ENCODE measurements around the gene ALDH16A1.
A peak's percentile ranks its signal among the peaks of the same experiment; 100 is the strongest.

The ALDH16A1 gene

DNA sequence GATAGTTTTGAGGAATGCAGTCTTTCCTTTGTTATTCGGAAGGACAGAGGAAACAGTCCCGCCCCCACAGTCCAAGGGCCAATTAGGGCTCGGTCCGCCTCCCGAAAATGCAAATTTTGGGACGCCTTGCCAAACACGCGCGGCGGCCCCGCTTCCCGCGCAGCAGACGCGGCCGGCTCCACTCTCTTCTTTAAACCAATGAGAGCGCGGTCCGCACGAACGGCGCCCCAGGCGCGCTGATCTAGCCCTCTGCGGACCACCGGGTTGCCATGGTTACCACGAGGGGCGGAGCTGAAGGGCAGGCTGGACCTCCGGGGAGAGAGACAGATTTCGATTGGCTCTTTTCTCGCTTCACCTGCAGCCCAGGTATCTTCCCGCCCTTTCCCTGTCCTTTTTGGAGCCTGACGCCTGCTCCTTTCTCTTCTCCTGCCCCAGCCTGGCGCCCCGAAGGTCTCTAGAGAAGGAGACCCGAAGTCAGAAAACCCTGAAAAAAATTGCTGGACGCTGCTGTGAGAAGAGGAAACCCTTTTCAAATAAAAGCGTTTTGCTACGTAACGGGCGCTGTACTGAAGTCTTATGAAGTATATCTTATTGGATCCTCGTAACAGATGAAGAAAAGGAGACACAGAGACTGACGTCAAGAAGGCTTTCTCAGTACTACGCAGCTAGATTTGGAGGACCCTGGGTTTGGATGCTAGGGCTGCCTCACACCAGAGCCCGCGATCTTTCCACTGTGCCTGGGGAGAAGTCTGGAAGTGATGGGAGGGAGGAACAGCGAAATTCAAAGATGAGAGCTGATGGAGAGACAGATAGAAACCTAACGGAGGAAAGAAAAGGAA lies 31.8 kb upstream of the ALDH16A1 start:
- H2BK15ac ChIP-seq (ENCODE audit: low read length): no peak overlapping the region
- no peak overlapping the region for H3K4me3 ChIP-seq (ENCODE audit: low read length in 2 of 2)
- H3K27ac ChIP-seq (replicated peaks; ENCODE audit: low read length): no peak overlapping the region
- no peak overlapping the region for H4K8ac ChIP-seq (ENCODE audit: low read depth, low read length)
- DNase-seq (ENCODE audit: low spot score): peak; percentile 88
- H3K4me1 ChIP-seq (ENCODE audit: control insufficient read depth in 2 of 2, insufficient read depth in 1 of 2, low read depth in 1 of 2, low read length in 2 of 2): peaks cover 11 to 14% of the 10 kb centered on the region in 2 donors
- no peak overlapping the region for H3K4ac ChIP-seq (ENCODE audit: low read length)
- no peaks in the 10 kb centered on the region for H3K79me1 ChIP-seq (ENCODE audit: low read depth, low read length)
- no peak overlapping the region for H3K14ac ChIP-seq (ENCODE audit: low read length)
- no peaks in the 10 kb centered on the region for H3K9me3 ChIP-seq (replicated peaks in 1 of 2; ENCODE audit: control insufficient read depth in 2 of 2, insufficient read depth in 1 of 2, low read depth in 1 of 2, low read length in 2 of 2)
- no peak overlapping the region for H3K23ac ChIP-seq (ENCODE audit: low read depth, low read length, poor library complexity)
- no peak overlapping the region for H3K9ac ChIP-seq (ENCODE audit: low read depth, low read length, poor library complexity)
- no peak overlapping the region for H2AFZ ChIP-seq (ENCODE audit: low read length)
- H3K4me2 ChIP-seq (ENCODE audit: insufficient read depth, low read length, poor library complexity, severe bottlenecking): no peak overlapping the region
- no peak overlapping the region for H4K91ac ChIP-seq (ENCODE audit: low read depth, low read length, poor library complexity)
- H2BK12ac ChIP-seq (ENCODE audit: low read length): no peak overlapping the region
- H3K36me3 ChIP-seq (replicated peaks in 1 of 2; ENCODE audit: control insufficient read depth in 2 of 2, insufficient read depth in 2 of 2, low read length in 2 of 2): no peaks in the 10 kb centered on the region
- no peak overlapping the region for H2BK5ac ChIP-seq (ENCODE audit: low read length)
- WGBS, 2 donors (ENCODE audit: extremely low coverage in 2 of 2, insufficient read length in 2 of 2, insufficient replicate concordance in 1 of 2): no CpG with 5 or more reads among the region's 48 CpGs
- peaks cover 6 to 98% (median 52%) of the 10 kb centered on the region in 3 experiments for H3K27me3 ChIP-seq (ENCODE audit: control insufficient read depth in 3 of 3, insufficient read depth in 3 of 3, low read depth in 1 of 3, low read length in 3 of 3)
- H2BK120ac ChIP-seq (ENCODE audit: low read depth, low read length): no peak overlapping the region
- no peak overlapping the region for H3K18ac ChIP-seq (ENCODE audit: low read length)
- H2AK5ac ChIP-seq (ENCODE audit: low read depth, low read length): no peak overlapping the region

DNA sequence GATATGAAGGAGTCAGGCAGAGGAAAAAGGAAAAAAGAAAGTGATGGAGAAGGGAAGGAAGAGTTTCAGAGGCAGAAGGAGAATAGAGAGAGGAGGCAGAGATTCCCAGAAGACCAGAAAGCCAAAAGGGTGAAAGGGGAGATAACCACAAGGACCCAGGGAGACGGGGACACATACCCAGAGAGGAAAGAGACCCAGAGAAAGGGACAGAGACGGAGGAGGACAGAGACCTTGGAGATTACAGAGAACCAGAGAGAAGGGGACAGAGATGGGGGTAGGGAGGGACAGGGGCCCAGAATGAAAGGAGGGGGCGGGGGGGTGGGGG lies 31.2 kb upstream of the ALDH16A1 start:
- peaks cover 8 to 98% (median 57%) of the 10 kb centered on the region in 3 experiments for H3K27me3 ChIP-seq (ENCODE audit: control insufficient read depth in 3 of 3, insufficient read depth in 3 of 3, low read depth in 1 of 3, low read length in 3 of 3)
- no peak for DNase-seq (ENCODE audit: low spot score)
- H2AK5ac ChIP-seq (ENCODE audit: low read depth, low read length): no peak overlapping the region
- no peak overlapping the region for H3K4ac ChIP-seq (ENCODE audit: low read length)
- H3K18ac ChIP-seq (ENCODE audit: low read length): no peak overlapping the region
- no peaks in the 10 kb centered on the region for H3K9me3 ChIP-seq (replicated peaks in 1 of 2; ENCODE audit: control insufficient read depth in 2 of 2, insufficient read depth in 1 of 2, low read depth in 1 of 2, low read length in 2 of 2)
- H3K9ac ChIP-seq (ENCODE audit: low read depth, low read length, poor library complexity): no peak overlapping the region
- no peaks in the 10 kb centered on the region for H3K79me1 ChIP-seq (ENCODE audit: low read depth, low read length)
- peaks cover 11 to 15% of the 10 kb centered on the region in 2 donors for H3K4me1 ChIP-seq (ENCODE audit: control insufficient read depth in 2 of 2, insufficient read depth in 1 of 2, low read depth in 1 of 2, low read length in 2 of 2)
- no peak overlapping the region for H2AFZ ChIP-seq (ENCODE audit: low read length)
- H2BK15ac ChIP-seq (ENCODE audit: low read length): no peak overlapping the region
- no peak overlapping the region for H3K14ac ChIP-seq (ENCODE audit: low read length)
- H3K23ac ChIP-seq (ENCODE audit: low read depth, low read length, poor library complexity): no peak overlapping the region
- no peaks in the 10 kb centered on the region for H3K36me3 ChIP-seq (replicated peaks in 1 of 2; ENCODE audit: control insufficient read depth in 2 of 2, insufficient read depth in 2 of 2, low read length in 2 of 2)
- H2BK5ac ChIP-seq (ENCODE audit: low read length): no peak overlapping the region
- H4K8ac ChIP-seq (ENCODE audit: low read depth, low read length): no peak overlapping the region
- H4K91ac ChIP-seq (ENCODE audit: low read depth, low read length, poor library complexity): no peak overlapping the region
- H2BK120ac ChIP-seq (ENCODE audit: low read depth, low read length): no peak overlapping the region
- H3K27ac ChIP-seq (replicated peaks; ENCODE audit: low read length): no peak overlapping the region
- H3K4me2 ChIP-seq (ENCODE audit: insufficient read depth, low read length, poor library complexity, severe bottlenecking): no peak overlapping the region
- H3K4me3 ChIP-seq (ENCODE audit: low read length in 2 of 2): no peak overlapping the region
- no peak overlapping the region for H2BK12ac ChIP-seq (ENCODE audit: low read length)
- WGBS, 2 donors (ENCODE audit: extremely low coverage in 2 of 2, insufficient read length in 2 of 2, insufficient replicate concordance in 1 of 2): no CpG with 5 or more reads among the region's 3 CpGs

DNA sequence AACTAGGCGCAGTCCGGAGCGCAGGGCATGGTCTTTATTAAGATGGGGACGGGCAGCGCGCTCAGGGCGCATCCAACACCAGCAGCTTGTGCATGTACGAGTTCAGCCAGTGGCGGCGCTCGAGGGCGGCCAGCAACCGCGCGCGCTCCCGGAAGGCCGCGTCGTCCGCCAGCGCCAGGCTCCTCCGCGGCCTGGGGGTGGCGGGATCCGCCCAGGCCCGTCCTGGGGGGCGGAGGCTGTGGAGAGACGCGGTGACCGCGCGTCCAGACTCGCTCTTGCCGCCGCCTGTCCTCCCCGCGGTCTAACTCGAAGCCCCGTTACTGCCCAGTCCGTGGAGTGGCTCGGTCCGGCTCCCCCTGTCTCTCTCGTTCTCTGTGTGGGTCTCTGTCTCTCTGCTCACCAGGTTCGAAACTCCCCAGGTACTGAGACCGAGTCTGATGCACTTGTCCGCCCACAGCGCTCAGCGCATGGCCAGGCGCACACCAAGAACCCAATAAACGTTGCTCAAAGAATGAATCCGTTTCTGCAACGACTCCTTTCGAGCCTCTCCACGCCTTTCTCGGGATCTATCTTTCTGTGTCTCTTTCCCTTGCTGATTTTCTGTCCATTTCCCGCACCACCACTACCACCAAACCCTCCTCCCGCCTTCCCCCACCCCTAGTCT lies 30.5 kb upstream of the ALDH16A1 start:
- H3K18ac ChIP-seq (ENCODE audit: low read length): peak overlapping the region; percentile 93
- no peaks in the 10 kb centered on the region for H3K36me3 ChIP-seq (replicated peaks in 1 of 2; ENCODE audit: control insufficient read depth in 2 of 2, insufficient read depth in 2 of 2, low read length in 2 of 2)
- no peak overlapping the region for H3K27ac ChIP-seq (replicated peaks; ENCODE audit: low read length)
- peak overlapping the region; percentile 97 for H2AFZ ChIP-seq (ENCODE audit: low read length)
- H4K8ac ChIP-seq (ENCODE audit: low read depth, low read length): no peak overlapping the region
- DNase-seq (ENCODE audit: low spot score): peak; percentile 79
- no peaks in the 10 kb centered on the region for H3K9me3 ChIP-seq (replicated peaks in 1 of 2; ENCODE audit: control insufficient read depth in 2 of 2, insufficient read depth in 1 of 2, low read depth in 1 of 2, low read length in 2 of 2)
- H2BK120ac ChIP-seq (ENCODE audit: low read depth, low read length): no peak overlapping the region
- H3K4me1 ChIP-seq (ENCODE audit: control insufficient read depth in 2 of 2, insufficient read depth in 1 of 2, low read depth in 1 of 2, low read length in 2 of 2): peaks cover 11 to 15% of the 10 kb centered on the region in 2 donors
- H4K91ac ChIP-seq (ENCODE audit: low read depth, low read length, poor library complexity): peak overlapping the region; percentile 25
- no peak overlapping the region for H2BK5ac ChIP-seq (ENCODE audit: low read length)
- no peak overlapping the region for H2BK12ac ChIP-seq (ENCODE audit: low read length)
- peak overlapping the region; percentile 27 for H3K9ac ChIP-seq (ENCODE audit: low read depth, low read length, poor library complexity)
- H3K23ac ChIP-seq (ENCODE audit: low read depth, low read length, poor library complexity): peak overlapping the region; percentile 58
- H3K14ac ChIP-seq (ENCODE audit: low read length): no peak overlapping the region
- peaks cover 8 to 97% (median 64%) of the 10 kb centered on the region in 3 experiments for H3K27me3 ChIP-seq (ENCODE audit: control insufficient read depth in 3 of 3, insufficient read depth in 3 of 3, low read depth in 1 of 3, low read length in 3 of 3)
- H3K4ac ChIP-seq (ENCODE audit: low read length): no peak overlapping the region
- no CpG with 5 or more reads among the region's 58 CpGs for WGBS, 2 donors (ENCODE audit: extremely low coverage in 2 of 2, insufficient read length in 2 of 2, insufficient replicate concordance in 1 of 2)
- peak overlapping the region; percentile 85 for H3K4me2 ChIP-seq (ENCODE audit: insufficient read depth, low read length, poor library complexity, severe bottlenecking)
- H2AK5ac ChIP-seq (ENCODE audit: low read depth, low read length): no peak overlapping the region
- peak overlapping the region; percentile 24 to 42 for H3K4me3 ChIP-seq (ENCODE audit: low read length in 2 of 2)
- no peaks in the 10 kb centered on the region for H3K79me1 ChIP-seq (ENCODE audit: low read depth, low read length)
- H2BK15ac ChIP-seq (ENCODE audit: low read length): peak overlapping the region; percentile 75

Measured in neuronal stem cell (in vitro differentiated cells).